ENCODE measurements around the gene LYSMD2.
A peak's percentile ranks its signal among the peaks of the same experiment; 100 is the strongest.

LYSMD2 gene

GRCh38 chr15:51751697-51752683 is 14.5 kb upstream of the LYSMD2 start:
- peak; percentile 41 for DNase-seq (ENCODE audit: low read depth)

- peak; percentile 37 for DNase-seq (ENCODE audit: low read depth)
Observed at GRCh38 chr15:51750792-51751696, 13.6 kb upstream of the LYSMD2 start, which contains the start of gene TMOD2. TMOD2 (plus strand) TSS chr15:51751597; CDS start chr15:51766442, 14,845 bp downstream.

- no peak for DNase-seq (ENCODE audit: low read depth)
Observed at GRCh38 chr15:51750186-51750585, 12.7 kb upstream of the LYSMD2 start.

- no peak for DNase-seq (ENCODE audit: low read depth)
Observed at GRCh38 chr15:51749307-51749706, 11.9 kb upstream of the LYSMD2 start.

- no peak for DNase-seq (ENCODE audit: low read depth)
Observed at GRCh38 chr15:51739061-51739712, 1.7 kb upstream of the LYSMD2 start.

GRCh38 chr15:51738553-51738952 is 1.1 kb upstream of the LYSMD2 start:
- DNase-seq (ENCODE audit: low read depth): no peak

- DNase-seq (ENCODE audit: low read depth): peak; percentile 55
Observed at GRCh38 chr15:51736751-51737521, 519 bp downstream of the LYSMD2 start.

- no peak for DNase-seq (ENCODE audit: low read depth)
Observed at GRCh38 chr15:51736069-51736468, 1.4 kb downstream of the LYSMD2 start.

GRCh38 chr15:51735228-51736010 is 2.0 kb downstream of the LYSMD2 start:
- DNase-seq (ENCODE audit: low read depth): peak; percentile 3

- no peak for DNase-seq (ENCODE audit: low read depth)
Observed at GRCh38 chr15:51732646-51733045, 4.8 kb downstream of the LYSMD2 start.

- peak; percentile 37 for DNase-seq (ENCODE audit: low read depth)
Observed at GRCh38 chr15:51731549-51732267, 5.7 kb downstream of the LYSMD2 start.

GRCh38 chr15:51727141-51727897 is 10.1 kb downstream of the LYSMD2 start:
- DNase-seq (ENCODE audit: low read depth): peak; percentile 75

- DNase-seq (ENCODE audit: low read depth): peak; percentile 95
Observed at GRCh38 chr15:51726302-51727073, 11.0 kb downstream of the LYSMD2 start.

- no peak for DNase-seq (ENCODE audit: low read depth)
Observed at GRCh38 chr15:51724673-51725072, 12.8 kb downstream of the LYSMD2 start.

GRCh38 chr15:51724199-51724598 is 13.3 kb downstream of the LYSMD2 start:
- DNase-seq (ENCODE audit: low read depth): no peak

- DNase-seq (ENCODE audit: low read depth): no peak
Observed at GRCh38 chr15:51721199-51721960, 16.1 kb downstream of the LYSMD2 start.
